CD4-positive, alpha-beta T cell treated with Interferon gamma for 1 hour (primary cell): ENCODE data around the gene UNC119B.
A peak's percentile ranks its signal among the peaks of the same experiment; 100 is the strongest.
"Not testable (repeated sequence)": the region's sequence is repeated elsewhere in the genome, so short reads cannot be mapped to it uniquely, and the experiment has no call there.

Source experiments
- DNase-seq: peaks from one replicate; pipeline ENCODE4 v3.0.0-alpha.2; 2020

The UNC119B gene

DNA sequence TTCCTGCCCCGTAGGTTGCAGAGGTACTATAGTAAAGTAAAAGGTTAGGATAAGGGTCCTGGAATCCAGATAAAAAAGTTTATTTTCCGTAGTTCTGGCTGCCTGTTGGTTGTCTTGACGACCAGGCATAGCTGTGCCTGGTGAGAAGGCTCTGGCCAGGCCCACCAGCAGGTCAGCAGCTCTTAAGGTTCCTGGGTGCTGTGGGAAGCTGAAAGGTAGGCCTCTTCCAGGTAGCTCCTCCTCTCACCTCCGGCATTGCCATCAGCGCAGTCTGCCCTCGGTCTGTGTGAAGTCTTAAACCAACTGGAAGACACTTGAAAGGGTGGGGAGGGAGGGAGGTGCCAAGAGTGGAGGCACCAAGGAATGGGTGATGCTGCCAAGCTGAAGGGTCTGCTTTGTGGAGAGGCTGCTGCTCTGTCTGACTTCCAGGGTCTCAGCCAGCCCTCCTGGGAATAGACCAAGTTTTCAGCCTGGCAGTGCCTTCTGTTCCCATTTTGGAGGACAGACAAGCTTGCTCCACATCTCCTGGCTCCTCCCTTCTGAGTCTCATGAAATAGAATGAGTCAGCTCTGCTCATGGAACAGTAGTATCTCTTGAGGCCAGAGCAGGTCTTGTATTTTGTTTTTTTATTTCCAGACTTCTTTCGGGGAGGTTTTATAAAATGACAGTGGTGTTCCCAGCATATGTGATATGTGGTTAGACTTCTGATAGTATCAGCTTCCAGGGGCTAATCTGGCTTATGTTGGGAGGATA lies 10.2 kb downstream of the UNC119B start:
- no peak for DNase-seq

GRCh38 chr12:120720987-120721801 lies 10.9 kb downstream of the UNC119B start:
- DNase-seq: no peak

DNA sequence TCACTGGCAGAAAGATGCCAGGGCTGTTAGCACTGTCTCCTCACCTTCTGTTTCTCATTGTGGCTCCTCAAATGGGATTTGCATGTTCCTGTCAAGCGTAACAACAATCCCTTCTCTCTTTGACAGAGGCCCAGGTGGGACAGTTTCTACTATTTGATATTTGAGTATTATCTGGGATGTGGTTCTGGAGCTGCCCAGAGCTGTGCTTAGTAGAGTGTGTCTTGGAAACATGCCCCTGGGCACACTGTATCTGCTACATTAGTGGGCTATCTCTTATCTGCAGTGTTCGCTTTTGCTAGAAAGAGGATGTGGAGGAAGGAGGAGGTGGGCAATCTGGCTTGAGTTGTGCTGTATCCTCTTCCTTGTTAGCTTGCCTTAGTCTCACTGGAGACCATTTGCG lies 11.6 kb downstream of the UNC119B start:
- DNase-seq: no peak

GRCh38 chr12:120722784-120723183 lies 12.5 kb downstream of the UNC119B start:
- DNase-seq: no peak

DNA sequence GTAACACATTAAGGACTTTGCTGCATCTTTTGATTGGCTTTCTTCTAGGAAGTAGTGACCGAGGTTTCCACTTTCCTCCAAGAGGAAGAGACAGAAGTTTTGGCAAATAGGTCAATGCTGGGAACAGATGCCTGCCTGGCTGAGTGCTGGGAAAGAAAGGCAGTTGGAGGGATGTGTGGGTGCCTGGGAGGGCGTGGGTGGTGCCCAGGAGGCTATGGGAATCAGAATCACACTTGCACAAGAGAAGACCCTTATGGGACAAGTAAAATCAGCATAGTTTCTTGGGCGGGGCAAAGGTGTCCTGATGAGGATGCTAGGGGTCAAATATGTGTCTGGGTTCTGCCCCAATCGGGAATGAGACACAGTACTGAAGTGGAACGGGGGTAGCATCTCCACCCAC lies 14.5 kb downstream of the UNC119B start:
- DNase-seq: no peak

DNA sequence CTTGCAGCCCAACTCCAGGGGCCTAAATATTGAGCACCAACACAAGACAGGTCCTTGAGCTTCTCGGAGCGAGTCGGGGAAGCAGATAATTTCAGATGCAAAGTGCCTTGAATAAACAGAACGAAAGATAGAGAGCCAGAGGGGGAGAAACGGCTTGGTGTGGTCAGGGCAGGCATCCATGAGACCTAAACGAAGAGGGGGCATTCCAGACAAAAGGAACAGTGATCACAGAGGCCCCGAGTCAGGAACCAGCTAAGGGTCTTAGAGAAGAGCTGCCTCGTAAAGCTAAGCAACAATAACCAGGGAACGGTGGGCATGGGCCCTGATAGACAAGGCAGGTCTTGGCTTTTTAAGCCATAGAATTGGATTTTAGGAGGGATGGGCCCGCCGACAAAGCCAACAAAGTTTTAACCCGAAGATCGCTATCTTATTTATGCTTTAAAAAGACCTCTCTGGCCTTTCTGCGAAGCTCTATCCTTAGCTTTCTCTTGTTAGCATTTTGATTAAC lies 14.9 kb downstream of the UNC119B start:
- DNase-seq: no peak

- DNase-seq: peak; percentile 86
Measured at GRCh38 chr12:120725659-120726509, 15.6 kb downstream of the UNC119B start, which contains the start of gene ACADS. Gene ACADS, plus strand, starts transcription at chr12:120725826. Its CDS starts 60 bp downstream, at chr12:120725886.

GRCh38 chr12:120726510-120726793 lies 16.2 kb downstream of the UNC119B start:
- no peak for DNase-seq

- DNase-seq: no peak
Measured at GRCh38 chr12:120726961-120727360, 16.7 kb downstream of the UNC119B start.

DNA sequence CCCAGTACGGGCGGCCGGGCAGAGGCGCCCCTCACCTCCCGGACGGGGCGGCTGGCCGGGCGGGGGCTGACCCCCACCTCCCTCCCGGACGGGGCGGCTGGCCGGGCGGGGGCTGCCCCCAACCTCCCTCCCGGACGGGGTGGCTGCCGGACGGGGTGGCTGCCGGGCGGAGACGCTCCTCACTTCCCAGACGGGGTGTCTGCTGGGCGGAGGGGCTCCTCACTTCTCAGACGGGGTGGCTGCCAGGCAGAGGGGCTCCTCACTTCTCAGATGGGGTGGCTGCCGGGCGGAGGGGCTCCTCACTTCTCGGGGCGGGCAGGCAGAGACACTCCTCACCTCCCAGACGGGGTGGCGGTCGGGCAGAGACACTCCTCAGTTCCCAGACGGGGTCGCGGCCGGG lies 21.9 kb downstream of the UNC119B start:
- not testable (repeated sequence) for DNase-seq

DNA sequence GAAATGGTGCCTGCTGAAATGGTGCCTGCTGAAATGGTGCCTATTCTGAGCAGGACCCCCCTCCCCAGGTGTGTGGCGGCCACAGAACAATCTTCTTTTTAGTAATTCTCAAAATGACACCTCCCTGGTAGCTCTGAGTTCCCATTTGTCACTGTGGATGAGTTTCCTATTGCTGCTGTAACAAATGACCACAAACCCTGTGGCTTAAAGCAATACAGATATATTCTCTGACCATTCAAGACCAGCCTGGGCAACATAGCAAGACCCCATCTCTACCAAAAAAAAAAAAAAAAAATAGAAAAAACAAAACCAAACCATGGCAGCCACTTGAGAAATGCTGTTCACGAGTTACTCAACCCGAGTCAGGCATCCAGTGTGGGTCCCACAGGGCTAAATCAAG lies 23.3 kb downstream of the UNC119B start:
- no peak for DNase-seq

DNA sequence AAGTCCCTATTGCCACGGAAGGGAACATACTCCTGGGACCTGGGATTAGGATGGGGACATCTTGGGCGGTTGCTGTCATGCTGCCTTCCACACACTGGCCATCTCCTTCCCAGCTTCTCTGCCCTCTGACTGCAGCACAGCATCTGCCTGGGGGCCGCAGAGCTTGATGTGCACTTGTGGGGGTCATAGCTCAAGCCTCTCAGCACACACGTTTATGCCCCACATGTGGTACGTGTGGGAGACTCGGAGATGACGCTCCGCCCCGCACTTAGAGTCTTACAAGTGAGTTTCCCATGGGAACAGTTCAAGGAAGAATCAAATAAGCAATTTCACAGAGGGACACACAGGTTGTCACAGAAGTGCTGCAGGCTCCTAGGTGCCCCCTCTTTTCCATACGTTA lies 24.0 kb downstream of the UNC119B start:
- DNase-seq: no peak

- DNase-seq: no peak
Measured at GRCh38 chr12:120735181-120735580, 24.9 kb downstream of the UNC119B start.

- DNase-seq: no peak
Measured at GRCh38 chr12:120736404-120737331, 26.4 kb downstream of the UNC119B start.

GRCh38 chr12:120737557-120738251 lies 27.4 kb downstream of the UNC119B start:
- DNase-seq: no peak

GRCh38 chr12:120738252-120739030 lies 28.2 kb downstream of the UNC119B start:
- DNase-seq: no peak

DNA sequence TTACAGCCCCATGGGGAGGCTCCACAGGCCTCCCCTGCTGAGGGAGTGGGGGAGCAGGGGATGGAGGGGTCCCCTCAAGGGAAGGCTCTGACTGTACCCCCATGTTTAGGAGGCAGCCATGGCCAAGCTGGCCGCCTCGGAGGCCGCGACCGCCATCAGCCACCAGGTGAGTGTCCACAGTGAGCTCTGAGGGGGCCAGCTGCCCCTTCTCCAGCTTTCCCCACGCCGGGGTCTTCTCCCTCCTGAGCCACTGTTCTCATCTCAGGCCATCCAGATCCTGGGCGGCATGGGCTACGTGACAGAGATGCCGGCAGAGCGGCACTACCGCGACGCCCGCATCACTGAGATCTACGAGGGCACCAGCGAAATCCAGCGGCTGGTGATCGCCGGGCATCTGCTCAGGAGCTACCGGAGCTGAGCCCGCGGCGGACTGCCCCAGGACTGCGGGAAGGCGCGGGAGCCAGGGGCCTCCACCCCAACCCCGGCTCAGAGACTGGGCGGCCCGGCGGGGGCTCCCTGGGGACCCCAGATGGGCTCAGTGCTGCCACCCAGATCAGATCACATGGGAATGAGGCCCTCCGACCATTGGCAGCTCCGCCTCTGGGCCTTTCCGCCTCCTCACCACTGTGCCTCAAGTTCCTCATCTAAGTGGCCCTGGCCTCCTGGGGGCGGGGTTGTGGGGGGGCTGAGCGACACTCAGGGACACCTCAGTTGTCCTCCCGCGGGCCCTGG lies 28.9 kb downstream of the UNC119B start:
- DNase-seq: no peak

GRCh38 chr12:120739821-120740613 lies 29.8 kb downstream of the UNC119B start:
- no peak for DNase-seq

- DNase-seq: no peak
Measured at GRCh38 chr12:120740871-120741270, 30.6 kb downstream of the UNC119B start.
